Esophagus muscularis mucosa (tissue), 4 donors: ENCODE measurements around the gene MRPS27. TPM values are rescaled to one million over a fixed set of nuclear protein-coding genes. Genes with fewer than 3 reads are reported as not detected.

ENCODE experiments used
- DNase-seq: peaks from one replicate; pipeline ENCODE4 v3.0.0-alpha.2; 2017; ENCODE audit errors: extremely low spot score
- H3K27ac ChIP-seq, 4 donors: fragments of 200-600 bp; sonication (generic); replicated peaks in 1 of 4; 1 replicate in 3 of 4; 2 replicates in 1 of 4; pipeline ENCODE4 v1.5.1; 2016 to 2019; ENCODE audit warnings: mild to moderate bottlenecking in 1 of 4
- H3K27me3 ChIP-seq, 4 donors: fragments of 200-600 bp; sonication (generic); one replicate each; pipeline versions ENCODE4 v1.5.1 to v1.6.0; 2016 to 2019
- H3K36me3 ChIP-seq, 4 donors: fragments of 200-600 bp; sonication (generic); one replicate each; pipeline ENCODE4 v1.5.1; 2016 to 2019
- H3K4me1 ChIP-seq, 4 donors: fragments of 200-600 bp; sonication (generic); one replicate each; pipeline ENCODE4 v1.5.1; 2016 to 2019
- H3K4me3 ChIP-seq, 4 donors: fragments of 200-600 bp; sonication (generic); 1 replicate in 2 of 4; 2 replicates in 2 of 4; pipeline ENCODE4 v1.5.1; 2016 to 2019; ENCODE audit warnings: mild to moderate bottlenecking in 4 of 4, moderate library complexity in 1 of 4
- H3K9me3 ChIP-seq, 4 donors: fragments of 200-600 bp; sonication (generic); 1 replicate in 3 of 4; 2 replicates in 1 of 4; pipeline ENCODE4 v1.5.1; 2016 to 2019
- EP300 ChIP-seq: sonication (generic); formaldehyde crosslinking; IDR thresholded peaks from one replicate; pipeline ENCODE4 v1.6.1; 2017; ENCODE audit warnings: antibody characterized with exemption
- POLR2A ChIP-seq: fragments of 450-650 bp; IDR thresholded peaks from one replicate; pipeline ENCODE4 v1.6.1; 2017; ENCODE audit warnings: antibody characterized with exemption, moderate library complexity, mild to moderate bottlenecking, low read depth
- POLR2AphosphoS5 ChIP-seq, 2 donors: sonication (generic); formaldehyde crosslinking; IDR thresholded peaks; one replicate each; pipeline ENCODE4 v1.6.1; 2017; ENCODE audit warnings: antibody characterized with exemption in 2 of 2
- WGBS: methylation state at CpG from one replicate; pipeline ENCODE4 v1.1.5; 2018; 5-methylcytosine and 5-hydroxymethylcytosine counted together
- intact Hi-C: fragments of 100-400 bp; cut with DNase I; formaldehyde crosslinking; loops from one replicate; pipeline ENCODE4 v1.15.1; 2023
- total RNA-seq, 4 donors: library from RNA; depleted of rRNA; stranded (reverse); fragments of >200 nt; gene quantifications; one replicate each; pipeline versions ENCODE4 v1.1.0 to v1.2.1, GENCODE V29; 2016
- TF ChIP-seq, protein P1 (sequence below), 3 experiments: fragments of 200-600 bp in 2 of 3; fragments of 450-650 bp in 1 of 3; sonication (generic) in 2 of 3; IDR thresholded peaks; one replicate each; pipeline ENCODE4 v1.5.1; 2017 to 2019; ENCODE audit warnings: antibody characterized with exemption in 3 of 3, mild to moderate bottlenecking in 2 of 3, moderate library complexity in 1 of 3

MRPS27 gene
- total RNA-seq, 4 donors from 2014 or later: 38.6 to 53.5 (median 45.7) TPM

DNA sequence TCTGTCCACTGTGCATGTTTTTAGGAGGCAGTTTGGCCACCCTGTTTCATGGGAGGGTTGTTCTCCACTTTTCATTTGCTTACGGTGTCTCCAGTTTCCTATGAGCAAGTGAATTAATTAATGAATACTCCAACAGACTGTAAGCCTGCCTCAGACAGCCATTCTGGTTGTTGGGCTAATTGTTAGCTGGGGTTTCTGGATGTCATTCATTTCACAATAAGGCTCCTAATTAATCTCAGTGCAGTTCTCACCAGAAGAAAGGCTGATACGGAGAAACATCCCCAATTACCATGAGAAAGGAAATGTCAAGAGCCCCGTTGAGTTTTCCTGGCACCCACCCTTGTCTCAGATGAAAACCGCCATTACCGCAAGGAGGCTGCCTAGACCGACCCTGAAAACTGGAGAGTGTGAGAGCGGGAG is 136.9 kb downstream of the MRPS27 start:
- H3K27me3 ChIP-seq: no peaks in the 10 kb centered on the region
- intact Hi-C loops: loop anchor here (5.0 to 10.0 kb wide), 2 partner anchors 61 to 122 kb away; no protein-coding TSS in a partner anchor
- WGBS: 80% methylated on average over 7 of the region's 7 CpGs

DNA sequence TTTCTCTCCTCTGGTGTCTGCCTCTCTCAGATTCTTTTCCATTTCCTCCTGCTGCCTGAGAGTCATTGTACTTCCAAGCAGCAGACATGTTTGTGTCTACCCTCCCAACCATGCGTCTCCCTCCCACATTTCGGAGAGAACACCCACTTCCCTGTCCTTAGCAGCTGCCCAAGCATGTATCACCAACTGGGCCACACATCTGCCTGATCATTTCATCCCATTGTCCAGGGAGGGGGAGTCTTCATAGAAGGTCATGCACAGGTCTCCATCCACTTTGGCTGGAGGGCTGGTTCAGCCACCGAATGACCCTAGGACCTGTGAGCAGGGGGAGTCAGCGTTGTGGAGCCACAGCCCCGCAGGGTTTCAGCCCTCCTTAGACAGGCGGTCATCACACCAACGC is 137.4 kb downstream of the MRPS27 start:
- Histone ChIP-seq H3K4me1 (peaks cover 18 to 100% (median 95%) of the 10 kb centered on the region in 4 donors), H3K27me3 (no peaks in the 10 kb centered on the region), H3K27ac (peak overlapping the region in 3 of 4 donors; percentile 16 to 55 (median 19)), H3K4me3 (no peak overlapping the region), H3K9me3 (no peaks in the 10 kb centered on the region), H3K36me3 (peaks cover 0 to 44% (median 22%) of the 10 kb centered on the region in 4 donors)
- no peak for DNase-seq
- WGBS: 92% methylated on average over 5 of the region's 7 CpGs
- TF ChIP-seq, protein P1, sequence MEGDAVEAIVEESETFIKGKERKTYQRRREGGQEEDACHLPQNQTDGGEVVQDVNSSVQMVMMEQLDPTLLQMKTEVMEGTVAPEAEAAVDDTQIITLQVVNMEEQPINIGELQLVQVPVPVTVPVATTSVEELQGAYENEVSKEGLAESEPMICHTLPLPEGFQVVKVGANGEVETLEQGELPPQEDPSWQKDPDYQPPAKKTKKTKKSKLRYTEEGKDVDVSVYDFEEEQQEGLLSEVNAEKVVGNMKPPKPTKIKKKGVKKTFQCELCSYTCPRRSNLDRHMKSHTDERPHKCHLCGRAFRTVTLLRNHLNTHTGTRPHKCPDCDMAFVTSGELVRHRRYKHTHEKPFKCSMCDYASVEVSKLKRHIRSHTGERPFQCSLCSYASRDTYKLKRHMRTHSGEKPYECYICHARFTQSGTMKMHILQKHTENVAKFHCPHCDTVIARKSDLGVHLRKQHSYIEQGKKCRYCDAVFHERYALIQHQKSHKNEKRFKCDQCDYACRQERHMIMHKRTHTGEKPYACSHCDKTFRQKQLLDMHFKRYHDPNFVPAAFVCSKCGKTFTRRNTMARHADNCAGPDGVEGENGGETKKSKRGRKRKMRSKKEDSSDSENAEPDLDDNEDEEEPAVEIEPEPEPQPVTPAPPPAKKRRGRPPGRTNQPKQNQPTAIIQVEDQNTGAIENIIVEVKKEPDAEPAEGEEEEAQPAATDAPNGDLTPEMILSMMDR (IDR thresholded peaks at IDR 0.05): no peak
- no peak for TF ChIP-seq POLR2A
- TF ChIP-seq POLR2AphosphoS5 (IDR thresholded peaks at IDR 0.05): no peak
- no peak for TF ChIP-seq EP300
- intact Hi-C loops: loop anchor here (5.0 to 10.0 kb wide), 2 partner anchors 60 to 122 kb away; no protein-coding TSS in a partner anchor

More for the DNA sequence above, 136.9 kb downstream of the MRPS27 start:
- H3K27ac ChIP-seq: peak overlapping the region in 3 of 4 donors; percentile 44 to 67 (median 55)
- DNase-seq: no peak
- TF ChIP-seq, protein P1 (IDR thresholded peaks at IDR 0.05): no peak
- TF ChIP-seq POLR2A (no peak), POLR2AphosphoS5 (IDR thresholded peaks at IDR 0.05) (no peak), EP300 (no peak)
- H3K9me3 ChIP-seq: no peaks in the 10 kb centered on the region
- peaks cover 18 to 100% (median 97%) of the 10 kb centered on the region in 4 donors for H3K4me1 ChIP-seq
- H3K4me3 ChIP-seq: no peak overlapping the region
- H3K36me3 ChIP-seq: peaks cover 0 to 48% (median 25%) of the 10 kb centered on the region in 4 donors

DNA sequence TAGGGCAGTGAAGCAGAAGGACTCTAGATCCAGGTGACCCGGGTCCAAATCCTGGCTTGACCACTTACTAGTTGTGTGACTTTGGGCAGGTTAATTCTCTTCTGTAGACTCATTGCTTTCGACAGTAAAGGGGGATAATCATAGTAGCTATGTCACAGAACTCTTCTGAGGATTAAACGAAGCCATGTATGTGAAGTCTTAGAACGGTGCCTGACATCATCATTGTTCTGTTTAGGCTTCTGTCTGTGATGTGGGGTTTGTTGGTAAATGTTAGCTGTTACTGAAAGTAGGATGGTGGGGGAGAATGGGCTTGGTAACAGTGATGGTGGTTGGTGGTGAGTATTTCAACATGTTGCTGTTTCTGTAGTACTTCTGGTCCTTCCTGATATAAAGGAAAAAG is 139.1 kb downstream of the MRPS27 start:
- Histone ChIP-seq H3K9me3 (no peaks in the 10 kb centered on the region), H3K4me1 (peaks cover 17 to 93% (median 77%) of the 10 kb centered on the region in 4 donors), H3K4me3 (peak overlapping the region; percentile 41 to 55 (median 46)), H3K27ac (peak overlapping the region; percentile 73 to 86 (median 85)), H3K27me3 (no peaks in the 10 kb centered on the region), H3K36me3 (peaks cover 0 to 33% (median 16%) of the 10 kb centered on the region in 4 donors)
- no peak for DNase-seq
- TF ChIP-seq POLR2A: no peak
- no peak for TF ChIP-seq EP300
- intact Hi-C loops: loop anchor here (5.0 to 10.0 kb wide), 2 partner anchors 59 to 124 kb away; no protein-coding TSS in a partner anchor
- 61% methylated on average over 4 of the region's 4 CpGs for WGBS

DNA sequence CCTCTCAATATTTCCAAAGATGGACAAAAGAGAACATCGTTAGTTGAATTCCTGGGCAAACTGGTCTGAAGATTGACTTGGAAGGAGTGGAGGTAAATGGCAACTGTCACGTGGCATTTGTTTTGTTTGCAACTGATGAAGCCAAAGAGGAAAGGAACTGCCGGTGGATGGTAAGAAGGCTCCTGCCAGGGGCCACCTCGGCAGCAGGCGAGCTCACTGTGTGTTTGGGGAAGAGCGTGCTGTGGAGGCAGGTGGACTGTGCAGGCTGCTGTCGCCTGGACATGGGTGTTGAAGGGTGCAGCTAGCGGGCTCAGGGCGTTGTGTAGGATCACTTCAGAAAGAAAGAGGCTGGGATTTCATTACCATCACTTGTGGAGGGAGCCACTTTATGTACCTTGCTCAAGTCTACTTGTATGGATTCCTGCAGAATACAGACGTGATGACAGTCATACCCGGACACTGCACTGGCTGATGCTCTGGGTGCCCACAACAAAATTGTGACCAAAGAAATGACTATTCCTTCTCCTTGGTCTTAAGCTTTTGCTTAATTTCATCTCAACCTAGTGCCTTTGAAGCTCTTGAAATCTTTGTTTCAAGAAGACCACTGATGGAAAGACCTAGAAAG is 140.1 kb downstream of the MRPS27 start:
- Histone ChIP-seq H3K27ac (peak overlapping the region; percentile 73 to 86 (median 85)), H3K27me3 (no peaks in the 10 kb centered on the region), H3K36me3 (peaks cover 0 to 24% (median 11%) of the 10 kb centered on the region in 4 donors), H3K4me3 (peak overlapping the region; percentile 41 to 55 (median 46)), H3K9me3 (no peaks in the 10 kb centered on the region), H3K4me1 (peaks cover 9 to 83% (median 67%) of the 10 kb centered on the region in 4 donors)
- intact Hi-C loops: loop anchor here (5.0 to 10.0 kb wide), 2 partner anchors 58 to 125 kb away; no protein-coding TSS in a partner anchor
- TF ChIP-seq POLR2A: no peak
- TF ChIP-seq POLR2AphosphoS5 (IDR thresholded peaks at IDR 0.05): no peak
- TF ChIP-seq, protein P1 (IDR thresholded peaks at IDR 0.05): no peak
- TF ChIP-seq EP300: no peak
- WGBS: 62% methylated on average over 10 of the region's 11 CpGs
- DNase-seq: no peak
